ENCODE results near the gene TRAPPC6A. TPM values are rescaled to one million over a fixed set of nuclear protein-coding genes. Genes with fewer than 3 reads are reported as not detected.
"Not testable (repeated sequence)": the region's sequence is repeated elsewhere in the genome, so short reads cannot be mapped to it uniquely, and the experiment has no call there.

The TRAPPC6A gene
- polyA plus RNA-seq, 12 donors: 15.1 to 89.5 (median 19.8) TPM; not detected in 1

GRCh38 chr19:45135176-45135885, 42.7 kb downstream of the TRAPPC6A start:
- DNase-seq: no peak

- no peak for DNase-seq
Observed at GRCh38 chr19:45133661-45134060, 44.4 kb downstream of the TRAPPC6A start.

- no peak for DNase-seq
Observed at GRCh38 chr19:45130888-45131615, 47.0 kb downstream of the TRAPPC6A start.

- DNase-seq: no peak
Observed at GRCh38 chr19:45130236-45130635, 47.8 kb downstream of the TRAPPC6A start.

- no peak for DNase-seq
Observed at GRCh38 chr19:45128806-45129205, 49.2 kb downstream of the TRAPPC6A start.

GRCh38 chr19:45128146-45128545, 49.9 kb downstream of the TRAPPC6A start:
- no peak for DNase-seq

GRCh38 chr19:45126654-45127053, 51.4 kb downstream of the TRAPPC6A start:
- no peak for DNase-seq

GRCh38 chr19:45125975-45126493, 52.0 kb downstream of the TRAPPC6A start:
- DNase-seq: no peak

GRCh38 chr19:45125360-45125759, 52.7 kb downstream of the TRAPPC6A start:
- no peak for DNase-seq

GRCh38 chr19:45124021-45124420, 54.0 kb downstream of the TRAPPC6A start:
- no peak for DNase-seq

- DNase-seq: no peak
Observed at GRCh38 chr19:45123440-45123850, 54.6 kb downstream of the TRAPPC6A start.

GRCh38 chr19:45122832-45123231, 55.2 kb downstream of the TRAPPC6A start:
- no peak for DNase-seq

- no peak for DNase-seq
Observed at GRCh38 chr19:45121827-45122345, 56.2 kb downstream of the TRAPPC6A start.

GRCh38 chr19:45119582-45119981, 58.5 kb downstream of the TRAPPC6A start:
- no peak for DNase-seq

- not testable (repeated sequence) for DNase-seq
Observed at GRCh38 chr19:45118591-45119355, 59.3 kb downstream of the TRAPPC6A start.

- DNase-seq: no peak
Observed at GRCh38 chr19:45118106-45118505, 59.9 kb downstream of the TRAPPC6A start.

GRCh38 chr19:45117671-45118070, 60.4 kb downstream of the TRAPPC6A start:
- no peak for DNase-seq

- DNase-seq: no peak
Observed at GRCh38 chr19:45117167-45117594, 60.9 kb downstream of the TRAPPC6A start.

- no peak for DNase-seq
Observed at GRCh38 chr19:45115809-45116615, 62.0 kb downstream of the TRAPPC6A start.

GRCh38 chr19:45114116-45114515, 63.9 kb downstream of the TRAPPC6A start:
- DNase-seq: no peak

GRCh38 chr19:45113628-45114027, 64.4 kb downstream of the TRAPPC6A start:
- no peak for DNase-seq

All from muscle of arm (tissue), 12 donors.